AG04450 (cell line): Measurements from ENCODE around the gene DCAF12. TPM values are rescaled to one million over a fixed set of nuclear protein-coding genes. Genes with fewer than 3 reads are reported as not detected.

Experiments used
- CTCF ChIA-PET: fragments of 300-600, 350-600 bp; formaldehyde crosslinking; extraction: SDS; loops from one replicate; lab custom pipeline; 2022; ENCODE audit warnings: antibody characterized with exemption, inconsistent platforms; lab: Charles Lee
- POLR2A ChIA-PET: fragments of 350-600 bp; formaldehyde crosslinking; extraction: SDS; loops from one replicate; lab custom pipeline; 2021; ENCODE audit warnings: antibody characterized with exemption, inconsistent platforms; lab: Yijun Ruan, JAX
- DNase-seq: peaks from one replicate; pipeline ENCODE4 v3.0.0-alpha.2; 2011; ENCODE audit warnings: low read depth, low spot score
- H3K27ac ChIP-seq: one replicate; pipeline ENCODE4 v1.5.1; 2012; ENCODE audit warnings: low read depth, low read length, control low read depth
- H3K27me3 ChIP-seq: one replicate; pipeline ENCODE4 v1.6.0; 2012; ENCODE audit warnings: low read length; ENCODE audit not compliant: control insufficient read depth, insufficient read depth
- H3K4me3 ChIP-seq: 2 replicates; pipeline ENCODE4 v1.5.1; 2011; ENCODE audit warnings: mild to moderate bottlenecking, low read depth, low read length, control low read depth
- H3K9me3 ChIP-seq: 2 replicates; pipeline ENCODE4 v1.5.1; 2012; ENCODE audit warnings: low read length; ENCODE audit not compliant: control insufficient read depth, insufficient read depth
- polyA plus RNA-seq: library from polyadenylated mRNA; depleted of rRNA; stranded (reverse); fragments of >200 nt; gene quantifications from 2 replicates; pipeline ENCODE4 v1.2.3, GENCODE V29; 2011
- TF ChIP-seq, protein P1 (sequence below): IDR thresholded peaks from 2 replicates; pipeline ENCODE4 v1.5.1; 2011; ENCODE audit warnings: low read depth, low read length, control low read depth, inconsistent platforms

The DCAF12 gene
- polyA plus RNA-seq, 1 experiment = 27.8 TPM

DNA sequence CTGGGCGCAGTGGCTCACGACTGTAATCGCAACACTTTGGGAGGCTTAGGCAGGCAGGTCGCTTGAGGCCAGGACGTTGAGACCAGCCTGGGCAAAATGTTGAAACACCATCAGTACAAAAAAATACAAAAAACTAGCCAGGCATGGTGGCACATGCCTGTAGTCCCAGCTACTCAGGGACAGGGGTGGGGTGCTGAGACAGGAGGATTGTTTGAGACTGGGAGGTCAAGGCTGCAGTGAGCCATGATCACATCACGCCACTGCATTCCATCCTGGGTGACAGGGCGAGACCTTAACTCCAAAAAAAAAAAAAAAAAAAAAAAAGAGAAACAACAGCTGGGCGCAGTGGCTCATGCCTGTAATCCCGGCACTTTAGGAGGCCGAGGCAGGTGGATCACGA lies 23.7 kb downstream of the DCAF12 start:
- ChIA-PET CTCF (no interaction called here), POLR2A (no interaction called here)
- no peaks in the 10 kb centered on the region for H3K27me3 ChIP-seq
- no peak overlapping the region for H3K4me3 ChIP-seq
- TF ChIP-seq, protein P1, sequence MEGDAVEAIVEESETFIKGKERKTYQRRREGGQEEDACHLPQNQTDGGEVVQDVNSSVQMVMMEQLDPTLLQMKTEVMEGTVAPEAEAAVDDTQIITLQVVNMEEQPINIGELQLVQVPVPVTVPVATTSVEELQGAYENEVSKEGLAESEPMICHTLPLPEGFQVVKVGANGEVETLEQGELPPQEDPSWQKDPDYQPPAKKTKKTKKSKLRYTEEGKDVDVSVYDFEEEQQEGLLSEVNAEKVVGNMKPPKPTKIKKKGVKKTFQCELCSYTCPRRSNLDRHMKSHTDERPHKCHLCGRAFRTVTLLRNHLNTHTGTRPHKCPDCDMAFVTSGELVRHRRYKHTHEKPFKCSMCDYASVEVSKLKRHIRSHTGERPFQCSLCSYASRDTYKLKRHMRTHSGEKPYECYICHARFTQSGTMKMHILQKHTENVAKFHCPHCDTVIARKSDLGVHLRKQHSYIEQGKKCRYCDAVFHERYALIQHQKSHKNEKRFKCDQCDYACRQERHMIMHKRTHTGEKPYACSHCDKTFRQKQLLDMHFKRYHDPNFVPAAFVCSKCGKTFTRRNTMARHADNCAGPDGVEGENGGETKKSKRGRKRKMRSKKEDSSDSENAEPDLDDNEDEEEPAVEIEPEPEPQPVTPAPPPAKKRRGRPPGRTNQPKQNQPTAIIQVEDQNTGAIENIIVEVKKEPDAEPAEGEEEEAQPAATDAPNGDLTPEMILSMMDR = no peak
- H3K27ac ChIP-seq = no peak overlapping the region
- H3K9me3 ChIP-seq = no peaks in the 10 kb centered on the region
- DNase-seq = no peak

DNA sequence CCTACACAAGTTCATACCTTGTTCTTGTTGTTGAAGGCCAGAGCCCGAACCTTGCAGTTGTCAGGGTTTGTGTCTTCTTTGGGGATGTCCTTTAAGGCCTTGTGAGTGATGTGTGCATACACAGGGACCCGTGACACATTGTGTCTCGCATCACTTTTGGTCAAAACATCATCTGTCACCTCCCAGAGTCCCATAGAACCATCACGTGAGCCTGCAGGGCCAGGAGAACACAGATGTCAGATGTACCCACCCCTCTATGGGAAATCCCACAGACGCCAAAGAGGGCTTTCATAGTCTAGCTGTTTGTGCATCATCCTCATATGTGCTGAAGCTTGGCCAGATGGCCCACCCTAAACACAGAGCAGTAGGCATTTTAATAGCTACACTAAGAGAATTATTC lies 28.2 kb downstream of the DCAF12 start:
- TF ChIP-seq, protein P1 = no peak
- Histone ChIP-seq H3K27me3 (no peaks in the 10 kb centered on the region), H3K9me3 (no peaks in the 10 kb centered on the region), H3K27ac (no peak overlapping the region), H3K4me3 (no peak overlapping the region)
- DNase-seq = no peak
- POLR2A ChIA-PET = no interaction called here
- CTCF ChIA-PET = interaction anchor here (1.1 kb wide), 1 partner anchor 25 kb away, joined by 5 read pairs; no protein-coding TSS in a partner anchor

DNA sequence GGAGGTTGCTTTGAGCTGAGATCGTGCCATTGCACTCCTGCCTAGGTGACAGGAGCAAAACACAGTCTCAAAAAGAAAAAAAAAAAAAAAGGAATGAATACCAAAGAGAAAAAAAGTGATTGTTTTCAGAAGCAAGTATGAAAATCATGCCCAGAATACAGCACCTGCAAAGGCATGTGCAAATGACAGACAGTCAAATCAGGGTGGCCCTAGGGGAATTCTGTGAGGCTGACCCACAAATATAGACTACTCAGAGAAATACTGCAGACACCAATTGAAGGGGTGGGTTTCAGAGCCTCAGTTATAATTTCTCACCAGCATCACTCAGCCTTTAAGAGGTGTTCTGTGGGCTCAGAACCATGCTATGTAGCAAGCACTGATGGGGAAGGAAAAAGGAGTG lies 28.6 kb downstream of the DCAF12 start:
- ChIA-PET POLR2A (no interaction called here), CTCF (interaction anchor here (1.1 kb wide), 1 partner anchor 24 kb away, joined by 5 read pairs; no protein-coding TSS in a partner anchor)
- Histone ChIP-seq H3K27me3 (no peaks in the 10 kb centered on the region), H3K27ac (no peak overlapping the region), H3K4me3 (no peak overlapping the region), H3K9me3 (no peaks in the 10 kb centered on the region)
- TF ChIP-seq, protein P1 = no peak
- DNase-seq = no peak

DNA sequence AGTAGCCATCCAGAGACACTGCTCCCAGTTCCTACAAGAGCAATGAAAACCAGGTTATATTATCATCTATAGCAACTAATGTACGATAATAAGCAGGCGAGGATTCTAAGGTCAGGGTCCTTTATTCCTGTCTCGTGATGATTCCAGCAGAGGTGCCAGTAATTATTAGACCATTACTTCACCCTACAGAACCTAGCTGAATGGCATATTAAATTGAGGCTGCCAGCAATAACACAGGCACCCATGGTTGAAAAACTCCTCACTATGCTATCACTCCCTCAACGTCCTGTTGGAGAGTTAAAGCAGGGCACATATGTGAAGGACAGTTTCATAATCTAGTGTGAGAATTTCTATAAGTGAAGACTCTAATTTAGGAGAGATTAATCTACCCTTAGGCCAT lies 29.7 kb downstream of the DCAF12 start:
- Histone ChIP-seq H3K27me3 (no peaks in the 10 kb centered on the region), H3K27ac (no peak overlapping the region), H3K9me3 (no peaks in the 10 kb centered on the region), H3K4me3 (no peak overlapping the region)
- TF ChIP-seq, protein P1 = no peak
- DNase-seq = no peak
- ChIA-PET CTCF (no interaction called here), POLR2A (no interaction called here)

DNA sequence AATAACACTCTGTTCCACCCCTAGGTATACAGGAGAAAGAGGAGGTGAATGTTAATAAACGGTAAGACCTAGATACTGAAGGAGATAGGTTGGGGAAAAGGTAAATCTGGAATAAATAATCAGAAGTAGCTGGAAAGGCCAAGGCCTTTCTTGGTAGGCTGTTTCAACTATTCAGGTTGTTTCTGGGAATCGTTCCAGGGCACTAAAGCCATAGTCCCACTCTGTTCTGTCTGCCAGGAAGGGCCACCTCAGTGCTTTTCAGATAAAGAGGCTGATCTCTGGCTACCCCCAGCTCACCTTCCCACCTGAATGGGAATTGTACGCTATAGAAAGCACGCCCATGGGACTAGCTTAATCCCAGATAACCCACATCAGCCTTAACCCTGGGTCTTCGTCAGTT lies 32.9 kb downstream of the DCAF12 start:
- DNase-seq = no peak
- CTCF ChIA-PET = interaction anchor here (0.5 to 0.8 kb wide), 3 partner anchors 62 to 169 kb away, joined by 3 to 4 read pairs (median 4); no protein-coding TSS in a partner anchor
- TF ChIP-seq, protein P1 = no peak
- POLR2A ChIA-PET = interaction anchor here (1.1 kb wide), 1 partner anchor 45 kb away, joined by 3 read pairs; the partner anchor contains the start of gene UBAP2
- no peak overlapping the region for H3K27ac ChIP-seq
- H3K27me3 ChIP-seq = no peaks in the 10 kb centered on the region
- H3K9me3 ChIP-seq = no peaks in the 10 kb centered on the region
- H3K4me3 ChIP-seq = no peak overlapping the region
